Aorta (tissue), 5 donors: ENCODE data around the gene TRIP6. TPM values are rescaled to one million over a fixed set of nuclear protein-coding genes. Genes with fewer than 3 reads are reported as not detected.
A peak's percentile ranks its signal among the peaks of the same experiment; 100 is the strongest.

Experiments
- ATAC-seq: fragments of 200-7000 bp; cut with Tn5 transposase; one replicate; pipeline ENCODE4 v1.9.1; 2022; ENCODE audit warnings: moderate library complexity; ENCODE audit not compliant: low FRiP score
- DNase-seq, 2 donors: peaks; one replicate each; pipeline ENCODE4 v3.0.0-alpha.2; 2020
- H3K27ac ChIP-seq, 2 donors: one replicate each; pipeline ENCODE4 v1.5.1; 2013; ENCODE audit warnings: low read length in 2 of 2, mild to moderate bottlenecking in 2 of 2, moderate library complexity in 2 of 2, control low read depth in 1 of 2, inconsistent platforms in 1 of 2, low read depth in 1 of 2
- H3K27me3 ChIP-seq, 2 donors: one replicate each; pipeline ENCODE4 v1.6.1; 2013; ENCODE audit warnings: control low read depth in 1 of 2, low read length in 1 of 2, mild to moderate bottlenecking in 1 of 2, moderate library complexity in 1 of 2; ENCODE audit not compliant: insufficient read depth in 2 of 2, control insufficient read depth in 1 of 2
- H3K36me3 ChIP-seq, 2 donors: one replicate each; pipeline ENCODE4 v1.6.1; 2013; ENCODE audit warnings: control low read depth in 1 of 2, low read length in 1 of 2, mild to moderate bottlenecking in 1 of 2; ENCODE audit not compliant: insufficient read depth in 2 of 2, control insufficient read depth in 1 of 2
- H3K4me1 ChIP-seq, 2 donors: one replicate each; pipeline ENCODE4 v1.6.1; 2013; ENCODE audit warnings: low read length in 2 of 2, control low read depth in 1 of 2, mild to moderate bottlenecking in 1 of 2, moderate library complexity in 1 of 2; ENCODE audit not compliant: insufficient read depth in 2 of 2, control insufficient read depth in 1 of 2
- H3K4me3 ChIP-seq, 2 donors: one replicate each; pipeline ENCODE4 v1.5.1; 2013; ENCODE audit warnings: low read length in 2 of 2, control low read depth in 1 of 2, mild to moderate bottlenecking in 1 of 2
- H3K9me3 ChIP-seq: one replicate; pipeline ENCODE4 v1.6.1; 2013; ENCODE audit warnings: mild to moderate bottlenecking, low read length; ENCODE audit not compliant: control insufficient read depth
- WGBS, 2 donors: extraction: QIAGEN DNeasy Blood & Tissue Kit; methylation state at CpG; one replicate each; pipeline ENCODE4 v1.1.7; 2013; 5-methylcytosine and 5-hydroxymethylcytosine counted together
- intact Hi-C, 2 donors: fragments of 100-400 bp; cut with DNase I; formaldehyde crosslinking; loops; one replicate each; pipeline versions ENCODE4 v1.14.2 to v1.15.0; 2022
- long read RNA-seq, 2 donors: library from polyadenylated mRNA; unstranded; transcript quantifications; one replicate each; pipeline ENCODE4 v2.0.0, GENCODE V29; 2020 to 2021
- polyA plus RNA-seq, 2 donors: library from polyadenylated mRNA; stranded (reverse); fragments of 200-250 nt; gene quantifications; one replicate each; pipeline ENCODE4 v1.2.3, GENCODE V29; 2013
- total RNA-seq, 2 donors: library from RNA; stranded (reverse); fragmentation: NEBNext Ultra II Directional; extraction: Animal tissue kit (Norgen Biotek cat#: 25700); gene quantifications; one replicate each; pipeline ENCODE4 v1.2.1, GENCODE V29; 2021
- donor health status: healthy with polysubstance abuse.
- donor health status: Bipolar disorder and iron deficiency.
- donor health status: DM: no; HTN: no; CAD: no.
- donor health status: DM: no; HTN: no; CAD: no.
- donor health status: DM: yes; HTN: yes; CAD: no.

The TRIP6 gene, protein sequence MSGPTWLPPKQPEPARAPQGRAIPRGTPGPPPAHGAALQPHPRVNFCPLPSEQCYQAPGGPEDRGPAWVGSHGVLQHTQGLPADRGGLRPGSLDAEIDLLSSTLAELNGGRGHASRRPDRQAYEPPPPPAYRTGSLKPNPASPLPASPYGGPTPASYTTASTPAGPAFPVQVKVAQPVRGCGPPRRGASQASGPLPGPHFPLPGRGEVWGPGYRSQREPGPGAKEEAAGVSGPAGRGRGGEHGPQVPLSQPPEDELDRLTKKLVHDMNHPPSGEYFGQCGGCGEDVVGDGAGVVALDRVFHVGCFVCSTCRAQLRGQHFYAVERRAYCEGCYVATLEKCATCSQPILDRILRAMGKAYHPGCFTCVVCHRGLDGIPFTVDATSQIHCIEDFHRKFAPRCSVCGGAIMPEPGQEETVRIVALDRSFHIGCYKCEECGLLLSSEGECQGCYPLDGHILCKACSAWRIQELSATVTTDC
- total RNA-seq (10 to 100 TPM; 77.3 to 80.3 TPM), polyA plus RNA-seq (100 to 1,000 TPM in 1 of 2 donors, 10 to 100 TPM in 1; 39.3 to 136 TPM)
- long read RNA-seq, donor 1, transcript TRIP6-201 (9 exons, 1,942 nt): major isoform, 236 of 289 reads
- long read RNA-seq, donor 1, partial matches to known transcripts: 33 of 289 reads
- long read RNA-seq, donor 1, other reads (novel, unspliced or antisense): 20 of 289 reads
- long read RNA-seq, donor 2, transcript TRIP6-201 (9 exons, 1,942 nt): major isoform, 46 of 70 reads
- long read RNA-seq, donor 2, partial matches to known transcripts: 12 of 70 reads
- long read RNA-seq, donor 2, other reads (novel, unspliced or antisense): 11 of 70 reads

DNA sequence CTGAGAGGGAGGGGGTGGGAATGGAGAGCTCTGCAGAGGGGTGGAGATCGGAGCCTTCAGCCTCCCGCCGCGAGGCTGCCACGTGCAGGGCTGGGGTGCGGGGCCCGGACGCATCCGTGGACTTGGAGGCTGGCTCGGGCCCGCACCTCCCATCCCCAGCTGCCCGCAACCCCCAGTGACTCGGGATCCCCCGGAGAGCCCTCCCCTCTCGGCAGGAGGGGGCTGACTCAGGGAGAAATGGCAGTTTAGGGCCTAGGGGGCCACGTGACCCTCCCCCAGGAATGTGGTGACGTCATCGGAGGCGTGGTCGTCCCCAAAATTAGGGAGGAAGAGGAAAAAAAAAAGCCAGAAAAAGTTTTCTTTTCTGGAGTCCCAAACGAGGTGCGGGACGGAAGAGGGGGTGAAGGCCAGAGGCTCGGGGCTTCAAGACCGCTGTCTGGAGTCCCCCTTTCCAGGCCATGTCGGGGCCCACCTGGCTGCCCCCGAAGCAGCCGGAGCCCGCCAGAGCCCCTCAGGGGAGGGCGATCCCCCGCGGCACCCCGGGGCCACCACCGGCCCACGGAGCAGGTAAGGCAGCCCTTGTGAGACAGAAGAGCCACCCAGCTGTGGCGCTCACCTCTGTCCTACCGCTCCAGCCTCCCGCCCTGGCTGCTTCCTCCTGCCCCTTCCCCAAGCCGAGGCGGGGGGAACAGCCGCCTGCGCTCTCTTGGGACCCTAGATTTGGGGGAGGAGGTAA lies at the start of gene TRIP6:
TRIP6 (plus strand) TSS at position 348 of the 736 bp plus-strand sequence; CDS start at position 459, 111 bp downstream.
- H3K36me3 ChIP-seq: no peaks in the 10 kb centered on the region
- H3K9me3 ChIP-seq: no peaks in the 10 kb centered on the region
- 0% methylated on average over 32 to 42 of the region's 42 CpGs for WGBS, 2 donors
- peak within 1 kb of the TSS; percentile 53 to 92 for H3K27ac ChIP-seq
- H3K4me1 ChIP-seq: no peaks in the 10 kb centered on the region
- no peaks in the 10 kb centered on the region for H3K27me3 ChIP-seq
- intact Hi-C loops: no loop called here
- H3K4me3 ChIP-seq: peak within 1 kb of the TSS; percentile 89 to 97
- DNase-seq: peak; percentile 95 to 97
- peak; percentile 88 for ATAC-seq

DNA sequence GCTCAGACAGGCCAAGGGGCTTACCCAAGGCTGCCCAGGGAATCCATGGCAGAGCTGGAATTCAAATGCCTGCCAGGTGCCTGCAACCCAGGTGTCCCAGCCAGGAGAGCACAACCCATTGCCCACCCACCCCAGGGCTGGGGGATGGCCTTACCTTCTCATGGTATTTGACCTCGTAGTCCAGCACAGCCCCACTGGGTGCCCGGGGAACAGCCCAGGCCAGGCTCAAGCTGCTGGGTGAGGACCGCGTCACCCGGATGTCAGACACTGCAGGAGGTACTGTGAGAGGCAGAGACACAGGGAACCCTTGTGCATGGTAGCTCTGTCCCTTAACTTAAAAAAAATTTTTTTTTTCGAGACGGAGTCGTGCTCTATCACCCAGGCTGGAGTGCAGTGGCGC lies 48.8 kb upstream of the TRIP6 start:
- intact Hi-C loops: no loop called here
- no peak for DNase-seq
- no peaks in the 10 kb centered on the region for H3K9me3 ChIP-seq
- no peaks in the 10 kb centered on the region for H3K4me1 ChIP-seq
- H3K36me3 ChIP-seq: no peaks in the 10 kb centered on the region
- no peaks in the 10 kb centered on the region for H3K27me3 ChIP-seq
- H3K27ac ChIP-seq: no peak overlapping the region
- H3K4me3 ChIP-seq: no peak overlapping the region
- 93 to 96% methylated on average over 8 to 9 of the region's 9 CpGs for WGBS, 2 donors
- ATAC-seq: no peak

DNA sequence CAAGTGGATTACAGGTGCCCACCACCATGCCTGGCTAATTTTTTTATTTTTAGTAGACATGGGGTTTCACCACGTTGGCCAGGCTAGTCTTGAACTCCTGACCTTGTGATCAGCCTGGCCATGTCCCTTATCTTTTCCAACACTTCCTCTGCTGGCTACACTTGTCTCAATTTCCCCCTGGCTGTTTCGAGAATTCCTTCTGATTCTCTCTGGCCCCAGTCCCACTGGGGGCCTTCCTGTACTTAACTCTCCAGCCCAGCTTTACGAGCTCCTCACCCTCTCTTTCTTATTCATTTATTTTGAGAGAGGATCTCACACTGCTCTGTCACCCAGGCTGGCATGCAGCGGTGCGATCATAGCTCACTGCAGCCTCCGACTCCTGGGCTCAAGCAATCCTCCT lies 48.4 kb upstream of the TRIP6 start:
- Histone ChIP-seq H3K36me3 (no peaks in the 10 kb centered on the region), H3K27ac (no peak overlapping the region), H3K4me3 (no peak overlapping the region), H3K4me1 (no peaks in the 10 kb centered on the region), H3K9me3 (no peaks in the 10 kb centered on the region), H3K27me3 (no peaks in the 10 kb centered on the region)
- DNase-seq (no peak), ATAC-seq (no peak)
- intact Hi-C loops: no loop called here
- 84 to 91% methylated on average over 6 of the region's 6 CpGs for WGBS, 2 donors

DNA sequence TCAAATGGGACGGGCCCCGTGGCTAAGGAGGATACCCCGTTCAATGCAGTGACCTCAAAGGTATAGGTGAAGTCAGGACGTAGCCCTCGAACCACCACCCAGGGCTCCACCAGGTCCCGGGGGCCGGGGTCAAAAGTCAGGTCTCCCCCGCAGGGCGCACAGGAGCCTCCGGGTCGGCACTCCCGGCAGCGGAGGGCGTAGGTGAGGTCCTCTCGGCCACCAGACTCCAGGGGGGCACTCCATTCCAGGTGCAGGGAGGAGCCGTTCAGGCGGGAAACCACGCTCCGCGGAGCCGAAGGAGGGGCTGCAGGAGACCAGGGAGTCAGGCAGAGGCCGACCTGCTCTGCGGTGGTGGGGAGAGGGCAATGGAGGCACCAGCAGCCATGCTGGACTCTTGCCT lies 47.6 kb upstream of the TRIP6 start:
- 94% methylated on average over 22 to 23 of the region's 23 CpGs for WGBS, 2 donors
- H3K27ac ChIP-seq: no peak overlapping the region
- no peaks in the 10 kb centered on the region for H3K36me3 ChIP-seq
- H3K4me1 ChIP-seq: no peaks in the 10 kb centered on the region
- intact Hi-C loops: no loop called here
- no peaks in the 10 kb centered on the region for H3K9me3 ChIP-seq
- H3K27me3 ChIP-seq: no peaks in the 10 kb centered on the region
- no peak overlapping the region for H3K4me3 ChIP-seq
- ATAC-seq: no peak
- no peak for DNase-seq

DNA sequence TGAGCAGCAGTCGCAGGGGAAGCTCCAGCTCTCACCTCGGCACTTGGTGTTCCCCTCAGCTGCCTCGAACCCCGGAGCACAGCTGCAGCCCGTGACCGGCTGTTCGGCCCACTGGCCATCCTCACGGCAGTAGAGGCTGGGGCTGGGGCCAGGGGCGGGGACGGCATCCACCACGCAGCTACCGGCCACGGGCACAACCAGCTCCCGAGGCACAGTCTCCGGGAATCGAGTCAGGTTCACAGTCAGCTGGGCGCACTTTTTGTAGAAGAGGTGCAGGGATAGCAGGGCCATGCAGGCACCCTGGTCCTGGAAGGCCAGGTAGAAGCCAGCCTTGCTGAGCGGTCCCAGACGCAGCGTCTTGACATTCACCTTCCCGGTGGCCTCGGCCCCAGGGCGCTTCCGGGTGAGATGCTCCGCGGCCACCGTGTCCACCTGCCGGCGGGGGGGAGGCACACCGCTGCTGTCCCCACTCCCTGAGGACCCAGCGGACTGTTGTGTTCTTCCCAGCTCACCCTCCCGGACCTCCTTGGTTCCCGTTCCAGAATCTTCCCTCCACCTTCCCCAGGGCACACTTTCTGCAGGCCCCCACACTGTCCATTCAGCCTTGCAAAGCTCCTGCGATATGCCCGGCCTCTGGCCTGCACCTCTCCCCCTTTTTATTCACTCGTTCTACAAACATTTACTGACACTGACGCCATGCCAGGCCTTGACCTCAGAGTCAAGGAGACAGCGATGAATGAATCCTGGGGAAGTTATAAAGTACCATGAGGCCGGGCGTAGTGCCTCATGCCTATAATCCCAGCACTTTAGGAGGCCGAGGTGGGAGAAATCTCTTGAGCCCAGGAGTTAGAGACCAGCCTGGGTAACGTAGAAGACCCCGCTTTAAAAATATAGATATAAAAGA lies 44.7 kb upstream of the TRIP6 start:
- intact Hi-C loops: no loop called here
- H3K4me1 ChIP-seq: no peaks in the 10 kb centered on the region
- H3K36me3 ChIP-seq: no peaks in the 10 kb centered on the region
- 92 to 94% methylated on average over 31 to 43 of the region's 43 CpGs for WGBS, 2 donors
- DNase-seq (no peak), ATAC-seq (no peak)
- no peaks in the 10 kb centered on the region for H3K27me3 ChIP-seq
- no peaks in the 10 kb centered on the region for H3K9me3 ChIP-seq
- no peak overlapping the region for H3K4me3 ChIP-seq
- H3K27ac ChIP-seq: no peak overlapping the region

DNA sequence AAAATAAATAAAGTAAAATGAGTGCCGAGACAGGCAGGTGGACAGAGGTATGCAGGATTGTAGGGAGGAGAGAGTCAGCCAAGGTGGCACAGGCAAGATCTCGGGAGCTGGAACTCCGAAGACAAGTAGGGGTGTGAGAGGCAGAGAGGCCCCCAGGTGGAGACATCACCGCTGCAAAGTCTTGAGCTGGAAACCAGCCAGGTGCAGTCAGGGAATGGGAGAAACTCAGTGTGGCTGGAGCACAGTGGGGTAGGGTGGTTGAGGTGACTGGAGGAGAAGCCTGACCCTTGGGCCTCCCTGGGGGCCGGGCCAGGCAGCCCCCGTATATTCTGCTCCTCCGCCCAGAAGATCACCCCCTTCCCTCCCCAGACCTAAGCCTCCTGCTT lies 44.1 kb upstream of the TRIP6 start:
- ATAC-seq: no peak
- H3K4me3 ChIP-seq: no peak overlapping the region
- intact Hi-C loops: no loop called here
- 79 to 90% methylated on average over 7 of the region's 7 CpGs for WGBS, 2 donors
- H3K9me3 ChIP-seq: no peaks in the 10 kb centered on the region
- H3K36me3 ChIP-seq: no peaks in the 10 kb centered on the region
- no peaks in the 10 kb centered on the region for H3K27me3 ChIP-seq
- no peak for DNase-seq
- H3K4me1 ChIP-seq: no peaks in the 10 kb centered on the region
- no peak overlapping the region for H3K27ac ChIP-seq

DNA sequence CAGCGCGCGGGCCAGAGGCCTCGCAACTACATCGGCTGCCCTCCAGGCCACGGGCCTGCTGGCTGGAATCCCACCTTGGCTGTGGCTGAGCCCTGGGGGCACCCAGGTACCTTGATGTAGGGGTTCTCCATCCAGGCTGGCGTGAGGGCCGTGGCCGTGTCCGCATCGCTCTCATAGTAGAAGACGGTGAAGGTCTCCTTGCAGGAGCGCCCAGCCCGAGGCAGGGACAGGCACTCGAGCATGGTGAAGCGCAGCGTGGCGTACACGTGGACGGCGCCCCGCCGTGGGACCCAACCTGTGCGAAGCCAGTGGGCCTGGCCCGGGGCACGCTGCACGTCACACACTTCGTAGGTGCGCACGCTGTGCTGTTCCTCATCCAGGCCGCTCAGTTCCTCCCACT lies 43.7 kb upstream of the TRIP6 start:
- Histone ChIP-seq H3K9me3 (no peaks in the 10 kb centered on the region), H3K27ac (no peak overlapping the region), H3K4me3 (no peak overlapping the region), H3K4me1 (no peaks in the 10 kb centered on the region), H3K36me3 (no peaks in the 10 kb centered on the region), H3K27me3 (no peaks in the 10 kb centered on the region)
- intact Hi-C loops: no loop called here
- no peak for ATAC-seq
- DNase-seq: no peak
- 95% methylated on average over 30 to 31 of the region's 31 CpGs for WGBS, 2 donors
